ENCODE measurements around the gene PLA1A.

GRCh38 chr3:119628816-119629445, 31.2 kb downstream of the PLA1A start:
- TF ChIP-seq CTCF (IDR thresholded peaks at IDR 0.05 in 4 of 5, conservative IDR thresholded peaks at IDR 0.05 in 1 of 5) (no peak), POLR2A (IDR thresholded peaks at IDR 0.05) (no peak)

Measured in gastrocnemius medialis (tissue), 4 donors.